ENCODE data around the gene NSUN7. TPM values are rescaled to one million over a fixed set of nuclear protein-coding genes. Genes with fewer than 3 reads are reported as not detected.
"Not testable (repeated sequence)": the region's sequence is repeated elsewhere in the genome, so short reads cannot be mapped to it uniquely, and the experiment has no call there.

NSUN7 gene
- total RNA-seq, 2 donors from 2014 or later = 12.6 to 14.3 TPM

- WGBS = 50% methylated on average over 5 of the region's 5 CpGs
- intact Hi-C loops (cut with DNase I) = no loop called here
- no peaks in the 10 kb centered on the region for H3K36me3 ChIP-seq
- no peaks in the 10 kb centered on the region for H3K27me3 ChIP-seq (replicated peaks; ENCODE audit: insufficient read depth)
- no peak overlapping the region for H3K27ac ChIP-seq
- H3K9me3 ChIP-seq = no peaks in the 10 kb centered on the region
- DNase-seq (ENCODE audit: low spot score) = no peak
- no peaks in the 10 kb centered on the region for H3K4me1 ChIP-seq (replicated peaks)
- TF ChIP-seq POLR2A (IDR thresholded peaks at IDR 0.05) (no peak), CTCF (IDR thresholded peaks at IDR 0.05) (no peak), POLR2AphosphoS5 (IDR thresholded peaks at IDR 0.05) (no peak)
- H3K4me3 ChIP-seq = no peak overlapping the region
These were observed 39.1 kb upstream of the NSUN7 start for GRCh38 chr4:40710484-40711254.

- H3K27ac ChIP-seq; DNase-seq (ENCODE audit: low spot score); intact Hi-C loops (cut with DNase I): not testable (repeated sequence)
These were observed 36.8 kb upstream of the NSUN7 start for GRCh38 chr4:40713001-40713400.

GRCh38 chr4:40713798-40714197 lies 36.0 kb upstream of the NSUN7 start:
- no peak overlapping the region for H3K27ac ChIP-seq
- no peak for DNase-seq (ENCODE audit: low spot score)
- H3K27me3 ChIP-seq (replicated peaks; ENCODE audit: insufficient read depth) = no peaks in the 10 kb centered on the region
- no peaks in the 10 kb centered on the region for H3K4me1 ChIP-seq (replicated peaks)
- no peaks in the 10 kb centered on the region for H3K9me3 ChIP-seq
- TF ChIP-seq CTCF (IDR thresholded peaks at IDR 0.05) (no peak), POLR2AphosphoS5 (IDR thresholded peaks at IDR 0.05) (no peak), POLR2A (IDR thresholded peaks at IDR 0.05) (no peak)
- intact Hi-C loops (cut with DNase I) = no loop called here
- no peak overlapping the region for H3K4me3 ChIP-seq
- H3K36me3 ChIP-seq = no peaks in the 10 kb centered on the region
- WGBS = 91% methylated on average over 2 of the region's 2 CpGs

More at GRCh38 chr4:40713001-40713400, 36.8 kb upstream of the NSUN7 start:
- not testable (repeated sequence) for H3K36me3 ChIP-seq; H3K4me1 ChIP-seq (replicated peaks); H3K27me3 ChIP-seq (replicated peaks; ENCODE audit: insufficient read depth); H3K4me3 ChIP-seq; H3K9me3 ChIP-seq
- 70% methylated on average over 6 of the region's 6 CpGs for whole genome bisulfite sequencing

- TF ChIP-seq POLR2AphosphoS5 (IDR thresholded peaks at IDR 0.05) = no peak
- no peak for TF ChIP-seq CTCF (IDR thresholded peaks at IDR 0.05)
- TF ChIP-seq POLR2A (IDR thresholded peaks at IDR 0.05) = no peak
- Histone ChIP-seq H3K4me1 (replicated peaks) (no peaks in the 10 kb centered on the region), H3K27me3 (replicated peaks; ENCODE audit: insufficient read depth) (no peaks in the 10 kb centered on the region), H3K36me3 (no peaks in the 10 kb centered on the region), H3K4me3 (no peak overlapping the region), H3K27ac (peak overlapping the region; percentile 29 to 58), H3K9me3 (no peaks in the 10 kb centered on the region)
- 51% methylated on average over 3 of the region's 3 CpGs for WGBS
- DNase-seq (ENCODE audit: low spot score) = peak; percentile 8
- intact Hi-C loops (cut with DNase I) = no loop called here
These were observed 31.2 kb upstream of the NSUN7 start for GRCh38 chr4:40718586-40718985.

GRCh38 chr4:40719008-40719623 lies 30.6 kb upstream of the NSUN7 start:
- Histone ChIP-seq H3K27ac (peak overlapping the region in 1 of 2 donors; percentile 58), H3K9me3 (no peaks in the 10 kb centered on the region), H3K27me3 (replicated peaks; ENCODE audit: insufficient read depth) (no peaks in the 10 kb centered on the region), H3K4me3 (no peak overlapping the region), H3K36me3 (no peaks in the 10 kb centered on the region), H3K4me1 (replicated peaks) (no peaks in the 10 kb centered on the region)
- WGBS = 49% methylated on average over 5 of the region's 5 CpGs
- intact Hi-C loops (cut with DNase I) = no loop called here
- DNase-seq (ENCODE audit: low spot score) = peak; percentile 46
- TF ChIP-seq CTCF (IDR thresholded peaks at IDR 0.05) (peak in 3 of 4 experiments; percentile 40 to 74 (median 70)), POLR2AphosphoS5 (IDR thresholded peaks at IDR 0.05) (peak; percentile 65), POLR2A (IDR thresholded peaks at IDR 0.05) (no peak)

Measured in prostate gland (tissue), 2 donors.